Occipital lobe (tissue), 2 donors: Measurements from ENCODE around the gene DPP3. TPM values are rescaled to one million over a fixed set of nuclear protein-coding genes. Genes with fewer than 3 reads are reported as not detected.

Experiments
- DNase-seq: peaks from one replicate; lab custom pipeline; 2025; lab: John Stamatoyannopoulos, UW
- total RNA-seq: library from RNA; depleted of rRNA; stranded (reverse); fragments of >200 nt; gene quantifications from one replicate; pipeline ENCODE4 v1.2.3, GENCODE V29; 2014

Gene DPP3
- total RNA-seq, 1 donor from 2014 or later: 35.2 TPM

DNA sequence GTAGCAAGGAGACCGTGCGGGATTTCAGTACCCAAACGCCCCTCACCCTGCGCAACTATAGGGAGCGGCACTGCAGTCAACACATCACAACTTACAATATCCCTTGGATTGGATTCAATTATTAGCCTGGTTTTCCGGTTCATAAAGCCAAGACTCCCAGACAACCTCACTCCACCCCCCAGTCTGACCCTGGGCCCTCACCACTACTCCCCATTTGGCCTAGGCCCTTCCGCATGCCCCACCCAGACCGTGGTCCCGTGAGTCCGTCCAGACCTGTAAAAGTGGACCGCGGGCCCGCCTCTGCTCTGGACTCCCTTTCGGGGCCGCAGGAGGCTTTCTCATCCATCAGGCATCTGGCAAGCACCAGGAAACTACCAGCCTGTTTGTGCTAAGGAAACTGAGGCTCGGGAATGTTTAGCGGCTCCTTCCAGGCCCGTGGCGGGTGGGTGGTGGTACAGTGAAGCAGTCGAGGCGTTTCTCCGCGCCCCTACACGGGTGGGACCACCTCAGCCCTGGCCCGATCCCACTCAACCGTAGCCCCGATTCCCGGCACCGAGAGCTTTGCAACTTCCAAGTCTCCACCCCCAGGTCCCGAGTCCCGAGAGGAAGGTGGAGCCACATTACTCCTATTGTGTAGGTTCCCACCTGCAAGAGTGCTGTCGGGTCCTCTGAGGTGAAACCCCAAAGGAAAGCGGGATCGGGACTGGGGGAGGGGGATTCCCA is 679 bp upstream of the DPP3 start:
- no peak for DNase-seq

DNA sequence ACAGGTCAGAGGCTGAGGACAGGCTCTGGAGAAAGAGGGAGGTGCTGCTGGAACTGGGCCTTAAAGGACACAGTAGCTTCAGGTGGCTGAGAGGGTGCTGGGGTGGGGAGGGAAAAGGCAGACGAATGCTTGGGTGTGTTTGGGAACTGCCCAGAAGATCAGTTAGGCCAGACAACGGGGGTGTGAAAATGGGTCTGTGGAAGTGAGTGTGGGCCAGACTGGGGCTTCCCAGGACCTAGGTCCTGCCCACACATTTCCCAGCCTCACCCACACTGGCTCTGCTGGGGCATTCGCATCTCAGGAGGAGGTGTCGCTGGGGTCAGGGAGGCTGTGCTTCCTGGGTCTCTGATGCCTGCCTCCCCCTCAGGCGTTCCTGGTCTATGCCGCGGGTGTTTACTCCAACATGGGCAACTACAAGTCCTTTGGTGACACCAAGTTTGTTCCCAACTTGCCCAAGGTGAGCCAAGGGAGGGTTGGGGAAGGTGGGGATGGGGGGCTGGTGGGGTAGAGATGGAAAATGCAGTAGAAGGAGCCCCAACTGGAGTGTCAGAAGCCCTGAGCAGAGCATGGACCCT is 4.7 kb downstream of the DPP3 start:
- no peak for DNase-seq

DNA sequence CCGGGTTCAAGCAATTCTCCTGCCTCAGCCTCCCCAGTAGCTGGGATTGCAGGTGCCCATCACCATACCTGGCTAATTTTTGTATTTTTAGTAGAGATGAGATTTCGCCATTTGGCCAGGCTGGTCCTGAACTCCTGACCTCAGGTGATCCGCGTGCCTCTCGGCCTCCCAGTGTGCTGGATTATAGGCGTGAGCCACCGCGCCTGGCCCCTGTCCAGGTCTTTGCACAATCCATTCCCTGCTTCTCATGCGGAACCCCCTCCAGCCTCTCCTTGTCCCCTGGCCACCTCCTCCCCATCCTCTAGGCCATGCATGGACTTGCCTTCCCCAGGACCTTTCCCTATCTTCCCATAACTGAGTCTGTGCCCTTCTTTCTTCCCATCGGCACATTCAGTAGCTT is 8.7 kb downstream of the DPP3 start:
- no peak for DNase-seq

DNA sequence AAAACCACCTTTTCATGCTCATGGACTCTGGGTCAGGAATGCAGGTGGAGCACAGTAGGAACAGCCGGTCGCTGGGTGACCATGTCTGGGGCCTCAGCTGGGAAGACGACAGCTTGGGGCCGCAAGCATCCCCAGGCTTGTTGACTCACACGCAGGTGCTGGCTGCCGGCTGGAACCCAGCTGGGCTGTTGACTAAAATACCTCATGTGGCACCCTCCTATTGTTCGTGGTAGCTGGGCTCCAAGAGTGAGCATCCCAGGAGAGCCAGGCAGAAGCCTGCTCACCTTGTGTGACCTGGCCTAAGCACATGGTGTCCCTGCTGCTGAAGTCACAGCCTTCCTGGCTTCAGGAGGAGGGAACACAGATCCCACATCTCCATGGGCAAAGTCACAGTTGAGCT is 9.4 kb downstream of the DPP3 start:
- DNase-seq: no peak

DNA sequence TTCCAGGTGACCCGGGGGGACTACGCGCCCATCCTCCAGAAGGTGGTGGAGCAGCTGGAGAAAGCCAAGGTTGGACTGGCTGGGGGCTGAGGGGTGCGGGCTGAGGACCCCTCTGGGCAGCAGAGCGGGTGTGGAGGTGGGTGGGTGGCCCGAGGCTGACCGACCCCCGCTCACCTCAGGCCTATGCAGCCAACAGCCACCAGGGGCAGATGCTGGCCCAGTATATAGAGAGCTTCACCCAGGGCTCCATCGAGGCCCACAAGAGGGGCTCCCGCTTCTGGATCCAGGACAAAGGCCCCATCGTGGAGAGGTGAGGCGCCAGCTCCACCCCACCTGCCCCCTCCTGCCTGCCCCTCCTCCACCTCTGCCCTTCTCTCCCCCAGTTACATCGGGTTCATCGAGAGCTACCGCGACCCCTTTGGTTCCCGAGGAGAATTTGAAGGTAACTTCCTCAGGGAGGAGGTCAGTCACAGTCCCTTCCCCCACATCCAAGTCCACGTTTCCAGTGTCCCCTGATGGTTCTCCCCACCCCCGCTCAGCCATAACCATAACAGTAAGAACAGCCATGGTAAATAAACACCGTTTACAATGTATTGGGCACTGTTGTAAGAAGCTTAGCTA is 11.2 kb downstream of the DPP3 start:
- DNase-seq: no peak

DNA sequence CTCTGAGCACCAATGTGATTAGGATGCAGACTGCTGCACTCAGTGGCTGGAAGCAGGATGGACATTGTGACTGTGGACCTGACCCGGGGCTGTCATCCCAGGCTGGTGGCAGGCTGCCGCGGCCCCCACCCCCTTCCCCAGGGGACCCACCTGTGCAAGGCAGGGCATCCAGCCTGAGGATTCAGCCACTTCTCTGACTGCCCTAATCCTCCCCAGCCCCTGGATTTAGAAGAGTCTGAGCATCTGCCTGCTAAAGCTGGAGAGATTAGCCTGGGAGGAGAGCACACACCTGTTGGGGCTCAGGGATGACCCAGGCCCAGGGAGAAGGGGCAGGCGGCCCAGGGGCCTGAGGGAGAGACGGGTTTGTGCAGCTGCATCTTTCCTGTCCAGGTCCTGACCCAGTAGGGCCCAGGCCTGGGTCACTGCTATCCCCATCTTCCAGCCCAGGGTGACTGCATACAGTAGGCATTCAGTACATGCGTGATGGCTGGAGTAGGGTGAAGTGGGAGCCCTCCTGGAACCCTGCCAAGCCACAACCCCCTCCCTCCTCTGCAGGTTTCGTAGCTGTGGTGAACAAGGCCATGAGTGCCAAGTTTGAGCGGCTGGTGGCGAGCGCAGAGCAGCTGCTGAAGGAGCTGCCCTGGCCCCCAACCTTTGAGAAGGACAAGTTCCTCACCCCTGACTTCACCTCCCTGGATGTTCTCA is 12.1 kb downstream of the DPP3 start:
- DNase-seq: no peak

DNA sequence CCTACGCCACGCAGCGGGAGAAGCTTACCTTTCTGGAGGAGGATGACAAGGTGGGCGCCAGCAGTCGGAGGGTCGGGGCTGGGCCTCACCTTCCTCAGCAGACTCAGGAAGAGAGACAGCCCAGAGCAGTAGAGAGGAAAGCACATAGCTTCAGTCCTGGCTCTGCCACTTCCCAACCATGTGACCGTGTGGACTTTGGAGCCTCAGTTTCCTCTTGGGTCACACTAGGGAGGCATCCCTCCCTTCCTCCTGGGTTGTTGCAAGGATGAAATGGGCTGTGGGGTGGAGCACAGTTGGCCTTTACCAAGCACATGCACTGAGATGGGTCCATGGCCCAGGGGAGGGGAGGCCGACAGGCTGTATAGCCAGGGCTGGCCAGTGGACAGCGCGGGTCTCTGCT is 12.9 kb downstream of the DPP3 start:
- no peak for DNase-seq

DNA sequence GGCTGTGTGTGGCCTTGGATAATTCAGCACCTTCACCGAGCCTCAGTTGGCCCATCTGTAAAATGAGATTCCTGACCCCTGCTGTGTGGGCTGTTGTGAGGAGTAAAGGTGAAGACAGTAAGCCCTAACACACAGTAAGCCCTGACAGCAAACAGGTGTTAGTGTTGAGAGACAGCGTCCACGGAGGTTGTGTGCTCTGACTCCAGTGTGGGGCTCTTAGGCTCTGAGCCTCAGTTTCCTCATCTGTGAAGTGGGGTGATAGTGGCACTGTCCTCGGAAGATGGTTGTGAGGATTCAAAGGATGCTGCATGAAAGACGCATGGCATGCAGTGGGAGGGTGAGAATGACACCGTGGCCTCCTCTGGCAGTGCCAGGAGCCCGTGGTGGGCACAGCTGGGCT is 14.2 kb downstream of the DPP3 start:
- DNase-seq: no peak

DNA sequence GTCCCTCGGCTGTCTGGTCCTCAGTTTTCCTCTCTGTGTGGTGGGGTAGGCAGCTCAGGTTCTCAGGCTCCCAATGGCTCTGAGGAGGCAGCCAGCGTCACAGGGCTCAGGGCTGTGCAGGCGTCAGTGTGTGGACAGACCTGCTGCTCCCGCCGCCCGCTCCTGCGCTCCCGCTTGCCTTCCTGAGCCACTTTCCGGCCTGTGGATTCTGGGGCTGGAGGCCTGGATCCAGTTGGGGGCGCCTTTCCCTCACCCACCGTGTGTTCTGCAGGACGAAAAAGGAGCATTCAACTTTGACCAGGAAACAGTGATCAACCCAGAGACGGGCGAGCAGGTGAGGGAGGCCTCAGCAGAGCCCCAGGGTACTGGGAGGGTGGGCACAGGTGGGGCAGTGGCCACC is 14.7 kb downstream of the DPP3 start:
- DNase-seq: no peak

DNA sequence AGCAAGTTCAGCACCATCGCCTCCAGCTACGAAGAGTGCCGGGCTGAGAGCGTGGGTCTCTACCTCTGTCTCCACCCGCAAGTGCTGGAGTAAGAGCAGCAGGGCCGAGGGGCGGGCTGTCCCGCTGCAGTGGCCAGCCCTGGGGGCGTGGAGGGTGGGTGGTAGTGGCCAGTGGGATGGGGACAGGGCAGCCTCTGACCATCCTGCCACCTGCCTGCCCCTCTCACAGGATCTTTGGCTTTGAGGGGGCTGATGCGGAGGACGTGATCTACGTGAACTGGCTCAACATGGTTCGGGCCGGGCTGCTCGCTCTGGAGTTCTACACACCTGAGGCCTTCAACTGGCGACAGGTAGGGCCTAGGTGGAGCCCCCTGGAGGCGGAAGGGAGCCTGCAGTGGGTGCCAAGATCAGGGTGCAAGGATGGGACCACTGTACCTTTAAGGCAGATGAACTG is 15.2 kb downstream of the DPP3 start:
- no peak for DNase-seq

DNA sequence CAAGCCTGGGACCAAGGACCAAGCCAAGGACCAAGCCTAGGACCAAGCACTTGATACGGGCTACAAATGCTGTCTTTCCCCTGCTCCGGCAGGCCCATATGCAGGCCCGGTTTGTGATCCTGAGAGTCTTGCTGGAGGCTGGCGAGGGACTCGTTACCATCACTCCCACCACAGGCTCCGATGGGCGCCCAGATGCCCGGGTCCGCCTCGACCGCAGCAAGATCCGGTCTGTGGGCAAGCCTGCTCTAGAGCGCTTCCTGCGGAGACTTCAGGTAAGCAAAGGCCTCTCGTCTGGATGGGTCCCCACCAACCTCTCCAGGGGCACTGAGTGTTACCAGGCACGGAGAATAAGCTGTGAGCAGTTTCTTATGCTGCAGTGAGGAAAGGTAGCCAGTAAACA is 17.0 kb downstream of the DPP3 start:
- no peak for DNase-seq

DNA sequence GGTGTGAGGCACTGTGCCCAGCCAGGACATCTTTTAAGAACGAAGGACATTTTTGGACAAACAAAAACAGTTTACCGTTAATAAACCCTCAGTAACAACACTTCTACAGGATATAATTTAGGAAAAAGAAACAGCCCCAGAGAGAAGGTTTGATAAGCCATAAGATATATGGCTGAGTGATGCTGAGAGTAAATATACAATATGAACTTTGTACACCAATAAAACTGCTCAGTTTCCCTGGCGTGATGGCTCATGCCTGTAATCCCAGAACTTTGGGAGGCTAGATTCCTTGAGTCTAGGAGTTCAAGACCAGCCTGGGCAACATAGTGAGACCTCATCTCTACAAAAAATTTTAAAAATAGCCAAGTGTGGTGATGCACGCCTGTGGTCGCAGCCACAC is 18.3 kb downstream of the DPP3 start:
- DNase-seq: no peak

DNA sequence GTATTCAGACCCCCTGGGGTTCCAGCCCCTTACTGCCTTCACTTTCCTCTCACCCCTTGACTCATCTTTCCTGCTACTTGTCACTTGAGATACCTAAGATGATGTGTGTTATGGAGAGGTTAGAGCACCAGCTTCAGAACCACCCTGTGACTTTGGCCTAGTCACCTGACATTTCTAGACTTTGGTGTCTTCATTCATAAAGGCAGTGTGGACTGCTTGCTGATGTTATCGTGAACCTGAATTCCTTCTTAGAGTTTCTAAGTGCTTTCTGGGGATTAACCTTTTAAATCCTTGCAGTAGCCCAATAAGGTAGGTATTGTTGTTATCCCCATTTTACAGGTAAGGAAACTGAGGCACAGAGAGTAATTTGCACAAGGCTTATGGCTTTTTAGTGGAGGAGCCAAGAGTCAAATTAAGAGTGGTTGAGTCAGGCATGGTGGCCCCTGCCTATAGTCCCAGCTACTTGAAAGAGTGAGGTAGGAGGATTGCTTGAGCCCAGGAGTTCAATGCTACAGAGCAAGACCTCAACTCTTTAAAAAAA is 25.1 kb downstream of the DPP3 start:
- DNase-seq: no peak

DNA sequence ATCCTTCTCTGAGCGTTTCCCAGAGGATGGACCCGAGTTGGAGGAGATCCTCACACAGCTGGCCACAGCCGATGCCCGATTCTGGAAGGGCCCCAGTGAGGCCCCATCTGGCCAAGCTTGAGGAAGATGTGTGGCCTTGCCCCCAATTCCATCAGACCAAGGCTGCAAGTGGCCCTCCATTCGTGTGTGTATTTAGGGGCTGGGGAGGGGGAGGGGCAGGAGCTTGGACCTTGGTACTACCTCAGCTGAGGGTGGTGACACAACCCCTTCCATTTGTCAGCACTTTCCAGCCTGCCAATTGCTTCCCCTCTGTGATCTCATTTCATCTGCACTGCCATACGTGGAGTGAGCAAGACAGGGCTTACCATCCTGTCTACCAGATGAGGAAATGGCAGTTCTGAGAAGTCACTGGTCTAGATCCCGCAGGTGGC is 28.9 kb downstream of the DPP3 start:
- DNase-seq: no peak

DNA sequence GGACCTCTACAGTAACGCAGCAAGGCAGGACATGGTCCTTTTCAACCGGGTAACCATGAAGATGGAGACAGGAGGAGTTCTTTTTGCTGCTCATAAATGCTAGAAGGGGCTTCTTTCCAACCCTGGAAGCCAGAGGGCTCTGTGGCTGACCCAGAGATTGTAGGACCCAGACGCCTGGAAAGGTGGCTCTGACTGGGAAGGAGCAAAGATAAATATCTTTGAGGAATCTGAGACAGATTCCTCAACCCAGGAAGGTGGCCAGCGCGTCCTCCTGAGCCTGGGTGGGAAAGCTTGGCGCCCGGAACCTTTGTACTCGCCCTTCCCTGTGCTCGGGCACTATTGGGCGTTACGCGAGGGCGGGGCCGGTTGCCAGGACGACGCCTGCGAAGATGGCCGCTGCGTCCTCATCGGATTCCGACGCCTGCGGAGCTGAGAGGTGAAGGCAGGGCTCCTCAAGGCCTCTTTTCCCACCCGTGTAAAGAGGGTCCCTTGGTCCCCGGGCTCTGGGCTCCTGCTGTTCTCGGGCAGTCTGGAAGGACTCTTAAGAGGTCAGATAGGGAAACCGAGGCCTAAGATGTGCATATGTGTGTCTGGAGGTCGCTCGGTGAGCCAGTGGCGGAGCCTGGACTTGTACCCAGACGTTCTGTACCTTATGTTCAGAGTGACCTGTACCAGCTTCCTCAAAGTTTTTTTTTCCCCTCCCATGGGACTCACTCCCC is 30.2 kb downstream of the DPP3 start, which contains the start of gene BBS1:
TSS of gene BBS1 (plus strand) at position 365 of the 719 bp plus-strand sequence. CDS start at position 390, 25 bp downstream.
- DNase-seq: peak; percentile 68

DNA sequence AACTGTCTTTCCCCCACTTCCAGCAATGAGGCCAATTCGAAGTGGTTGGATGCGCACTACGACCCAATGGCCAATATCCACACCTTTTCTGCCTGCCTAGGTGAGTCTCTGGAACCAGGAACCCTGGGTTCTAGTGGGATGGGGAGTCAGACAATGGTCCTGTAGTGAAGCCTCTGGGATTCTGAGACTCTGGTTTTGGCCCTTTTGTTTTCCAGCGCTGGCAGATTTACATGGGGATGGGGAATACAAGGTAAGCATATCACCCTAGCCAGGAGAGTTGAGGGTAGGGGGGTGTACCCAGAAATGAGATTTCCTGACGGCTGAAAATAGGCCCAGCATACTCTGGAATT is 30.7 kb downstream of the DPP3 start:
- no peak for DNase-seq

DNA sequence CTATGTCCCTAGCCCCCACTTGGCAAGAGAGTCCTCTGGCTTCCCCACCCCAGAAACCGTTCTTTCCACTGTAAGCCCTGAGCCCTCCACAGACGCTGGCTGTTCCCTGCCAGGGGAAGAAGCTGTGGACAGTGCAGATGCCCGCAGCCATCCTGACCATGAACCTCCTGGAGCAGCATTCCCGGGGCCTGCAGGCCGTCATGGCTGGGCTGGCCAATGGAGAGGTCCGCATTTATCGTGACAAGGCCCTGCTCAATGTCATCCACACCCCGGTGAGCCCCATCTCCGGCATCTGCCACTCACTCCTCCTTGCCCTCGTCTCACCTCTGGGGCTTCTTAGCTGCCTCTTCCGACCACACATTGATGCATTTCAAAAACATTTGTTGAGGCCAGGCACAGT is 43.4 kb downstream of the DPP3 start:
- DNase-seq: no peak

DNA sequence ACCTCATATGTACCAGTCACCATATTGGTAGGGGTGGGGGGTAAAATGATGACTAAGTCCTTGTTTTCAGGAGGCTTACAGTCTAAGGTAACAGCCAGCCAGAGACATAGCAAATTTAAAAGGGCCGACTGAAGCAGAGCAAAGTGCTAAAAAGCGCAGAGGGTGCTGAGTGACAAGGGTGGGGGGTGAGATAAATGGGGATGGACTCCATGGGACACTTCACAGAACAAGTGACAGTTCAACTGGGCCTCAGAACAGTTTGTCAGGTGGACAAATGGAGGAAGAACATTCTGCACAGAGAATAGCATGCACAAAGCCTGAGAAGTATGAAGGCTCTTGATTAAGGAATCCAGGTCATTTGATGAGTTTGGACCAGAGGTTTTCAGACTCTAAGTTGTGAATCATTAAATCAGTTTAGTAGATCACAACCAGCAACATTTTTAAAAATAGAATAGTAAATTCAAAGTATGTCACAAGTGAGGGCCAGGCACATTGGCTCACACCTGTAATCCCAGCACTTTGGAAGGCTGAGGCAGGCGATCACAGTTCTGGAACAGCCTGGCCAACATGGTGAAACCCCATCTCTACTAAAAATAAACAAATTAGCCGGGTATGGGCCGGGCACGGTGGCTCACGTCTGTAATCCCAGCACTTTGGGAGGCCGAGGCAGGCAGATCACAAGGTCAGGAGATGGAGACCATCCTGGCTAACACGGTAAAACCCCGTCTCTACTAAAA is 44.2 kb downstream of the DPP3 start:
- DNase-seq: no peak

DNA sequence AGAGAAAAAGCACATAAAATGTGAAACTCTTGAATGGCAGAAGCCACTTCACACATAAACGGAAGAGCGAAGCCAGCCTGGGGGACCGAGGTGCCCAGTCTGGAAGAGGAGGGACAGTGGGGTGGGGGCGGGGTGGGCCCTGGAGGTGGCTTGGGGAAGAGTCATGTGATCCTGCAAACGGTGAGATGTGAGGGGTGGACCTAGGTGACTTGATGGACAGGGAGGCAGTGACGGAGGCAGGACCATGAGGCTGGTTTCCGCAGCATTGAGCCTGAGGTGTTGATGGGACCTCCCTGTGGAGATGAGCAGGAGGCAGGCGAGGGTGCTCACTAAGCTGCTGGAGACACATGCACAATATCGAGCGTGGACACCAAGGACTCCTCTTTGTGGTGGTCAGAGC is 48.8 kb downstream of the DPP3 start:
- DNase-seq: no peak

DNA sequence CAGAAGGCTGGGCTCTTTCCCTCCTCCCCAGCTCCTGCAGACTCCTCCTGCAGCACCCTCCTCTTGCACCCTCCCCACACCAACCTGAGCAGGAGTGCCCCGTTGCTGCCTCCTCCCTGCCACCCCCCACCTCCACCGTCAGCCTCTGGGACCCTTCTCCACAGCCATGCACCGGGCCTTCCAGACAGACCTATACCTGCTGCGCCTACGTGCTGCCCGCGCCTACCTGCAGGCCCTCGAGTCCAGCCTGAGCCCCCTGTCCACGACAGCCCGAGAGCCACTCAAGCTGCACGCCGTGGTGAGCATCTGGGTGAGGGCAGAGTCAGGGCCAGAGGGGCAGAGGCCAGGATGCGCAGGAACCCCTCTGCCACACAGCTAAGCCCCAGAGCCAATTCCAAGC is 49.4 kb downstream of the DPP3 start:
- no peak for DNase-seq
